Smooth muscle cell (in vitro differentiated cells): ENCODE data around the gene ATP5F1B. TPM values are rescaled to one million over a fixed set of nuclear protein-coding genes. Genes with fewer than 3 reads are reported as not detected.

Experiments used
- DNase-seq: peaks from one replicate; lab custom pipeline; 2025; ENCODE audit not compliant: unreplicated experiment; lab: John Stamatoyannopoulos, UW
- H2AFZ ChIP-seq: fragments of 200-600 bp; sonication (generic); 2 replicates; pipeline ENCODE4 v1.6.0; 2016; ENCODE audit warnings: antibody characterized with exemption, low read depth, mild to moderate bottlenecking
- H3F3A ChIP-seq: fragments of 200-600 bp; sonication (generic); 2 replicates; pipeline ENCODE4 v1.6.0; 2017; ENCODE audit warnings: antibody characterized with exemption, low read depth
- H3K27ac ChIP-seq: fragments of 200-600 bp; sonication (generic); 2 replicates; pipeline ENCODE4 v1.5.1; 2016; ENCODE audit warnings: low read depth, mild to moderate bottlenecking
- H3K27me3 ChIP-seq: fragments of 200-600 bp; sonication (generic); 2 replicates; pipeline ENCODE4 v1.6.1; 2016; ENCODE audit warnings: low read depth, mild to moderate bottlenecking
- H3K36me3 ChIP-seq: fragments of 200-600 bp; sonication (generic); 2 replicates; pipeline ENCODE4 v1.5.1; 2016; ENCODE audit warnings: low read depth
- H3K4me1 ChIP-seq: fragments of 200-600 bp; sonication (generic); 2 replicates; pipeline ENCODE4 v1.5.1; 2016; ENCODE audit warnings: low read depth
- H3K4me2 ChIP-seq: fragments of 200-600 bp; sonication (generic); 2 replicates; pipeline ENCODE4 v1.6.0; 2016; ENCODE audit warnings: mild to moderate bottlenecking
- H3K4me3 ChIP-seq: fragments of 200-600 bp; sonication (generic); 2 replicates; pipeline ENCODE4 v1.5.1; 2016; ENCODE audit warnings: mild to moderate bottlenecking
- H3K79me2 ChIP-seq: fragments of 200-600 bp; sonication (generic); 2 replicates; pipeline ENCODE4 v1.6.0; 2016; ENCODE audit warnings: low read depth, mild to moderate bottlenecking
- H3K9ac ChIP-seq: fragments of 200-600 bp; sonication (generic); 2 replicates; pipeline ENCODE4 v1.6.0; 2016; ENCODE audit warnings: low read depth
- H3K9me3 ChIP-seq: fragments of 200-600 bp; sonication (generic); replicated peaks from 2 replicates; pipeline ENCODE4 v1.5.1; 2016; ENCODE audit warnings: low read depth
- H4K20me1 ChIP-seq: fragments of 200-600 bp; sonication (generic); 2 replicates; pipeline ENCODE4 v1.6.0; 2016; ENCODE audit warnings: low read depth
- WGBS: methylation state at CpG from one replicate; pipeline ENCODE4 v1.1.7; 2016; ENCODE audit warnings: low lambda C conversion rate; 5-methylcytosine and 5-hydroxymethylcytosine counted together
- polyA plus RNA-seq: library from polyadenylated mRNA; unstranded; fragments of >200 nt; fragmentation: Nextera tagmentation; extraction: Ambion mirVana; gene quantifications from 2 replicates; pipeline ENCODE4 v1.2.1, GENCODE V29; 2016
- total RNA-seq: library from RNA; depleted of rRNA; stranded (reverse); fragments of >200 nt; gene quantifications from 2 replicates; pipeline ENCODE4 v1.2.3, GENCODE V29; 2014
- TF ChIP-seq, protein P1 (sequence below): fragments of 200-600 bp; sonication (generic); IDR thresholded peaks from 2 replicates; pipeline ENCODE4 v1.5.1; 2017; ENCODE audit warnings: borderline replicate concordance, mild to moderate bottlenecking, antibody characterized with exemption; ENCODE audit not compliant: insufficient read depth, poor library complexity, severe bottlenecking

ATP5F1B gene
- total and polyA plus RNA-seq, 2 experiments from 2014 or later = 489 to 953 TPM

DNA sequence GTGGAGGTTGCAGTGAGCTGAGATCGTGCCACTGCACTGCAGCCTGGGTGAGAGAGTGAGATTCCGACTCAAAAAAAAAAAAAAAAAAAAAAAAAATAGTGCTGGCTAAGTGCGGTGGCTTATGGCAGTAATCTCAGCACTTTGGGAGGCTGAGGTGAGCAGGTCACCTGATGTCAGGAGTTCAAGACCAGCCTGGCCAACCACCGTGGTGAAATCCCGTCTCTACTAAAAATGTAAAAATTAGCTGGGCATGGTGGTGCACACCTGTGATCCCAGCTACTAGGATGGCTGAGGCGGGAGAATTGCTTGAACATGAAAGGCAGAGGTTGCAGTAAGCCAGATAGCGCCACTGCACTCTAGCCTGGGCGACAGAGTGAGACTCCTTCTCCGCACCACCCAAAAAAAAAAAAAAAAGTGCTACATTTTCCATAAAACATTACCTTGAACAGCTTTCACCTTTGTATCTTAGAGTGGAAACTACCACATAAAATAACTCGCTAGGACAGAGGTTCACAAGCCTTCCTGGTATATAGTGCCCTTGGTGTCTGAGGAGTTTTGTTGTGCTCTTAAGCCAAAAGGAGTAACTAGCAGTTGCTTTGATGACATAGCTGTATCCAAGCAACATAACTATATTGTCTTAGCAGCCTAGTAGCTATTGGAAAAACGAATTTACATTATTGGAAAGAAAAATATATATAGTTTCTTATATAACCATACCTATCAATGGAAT, 31.2 kb upstream of the ATP5F1B start:
- Histone ChIP-seq H4K20me1 (peaks cover 98% of the 10 kb centered on the region), H3K27me3 (no peaks in the 10 kb centered on the region), H3K9me3 (no peaks in the 10 kb centered on the region), H3K36me3 (peaks cover 6% of the 10 kb centered on the region), H3K4me3 (no peak overlapping the region), H3F3A (peaks cover 3% of the 10 kb centered on the region), H3K27ac (no peak overlapping the region), H3K79me2 (peaks cover 96% of the 10 kb centered on the region), H2AFZ (no peak overlapping the region), H3K4me1 (no peaks in the 10 kb centered on the region), H3K9ac (no peak overlapping the region), H3K4me2 (no peak overlapping the region)
- WGBS = 87% methylated on average over 10 of the region's 11 CpGs
- no peak for DNase-seq
- TF ChIP-seq, protein P1, sequence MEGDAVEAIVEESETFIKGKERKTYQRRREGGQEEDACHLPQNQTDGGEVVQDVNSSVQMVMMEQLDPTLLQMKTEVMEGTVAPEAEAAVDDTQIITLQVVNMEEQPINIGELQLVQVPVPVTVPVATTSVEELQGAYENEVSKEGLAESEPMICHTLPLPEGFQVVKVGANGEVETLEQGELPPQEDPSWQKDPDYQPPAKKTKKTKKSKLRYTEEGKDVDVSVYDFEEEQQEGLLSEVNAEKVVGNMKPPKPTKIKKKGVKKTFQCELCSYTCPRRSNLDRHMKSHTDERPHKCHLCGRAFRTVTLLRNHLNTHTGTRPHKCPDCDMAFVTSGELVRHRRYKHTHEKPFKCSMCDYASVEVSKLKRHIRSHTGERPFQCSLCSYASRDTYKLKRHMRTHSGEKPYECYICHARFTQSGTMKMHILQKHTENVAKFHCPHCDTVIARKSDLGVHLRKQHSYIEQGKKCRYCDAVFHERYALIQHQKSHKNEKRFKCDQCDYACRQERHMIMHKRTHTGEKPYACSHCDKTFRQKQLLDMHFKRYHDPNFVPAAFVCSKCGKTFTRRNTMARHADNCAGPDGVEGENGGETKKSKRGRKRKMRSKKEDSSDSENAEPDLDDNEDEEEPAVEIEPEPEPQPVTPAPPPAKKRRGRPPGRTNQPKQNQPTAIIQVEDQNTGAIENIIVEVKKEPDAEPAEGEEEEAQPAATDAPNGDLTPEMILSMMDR = no peak

- Histone ChIP-seq H3K36me3 (peaks cover 45% of the 10 kb centered on the region), H3K27me3 (no peaks in the 10 kb centered on the region), H4K20me1 (peaks cover 98% of the 10 kb centered on the region)
These were observed 25.8 kb upstream of the ATP5F1B start for GRCh38 chr12:56671608-56672007.

DNA sequence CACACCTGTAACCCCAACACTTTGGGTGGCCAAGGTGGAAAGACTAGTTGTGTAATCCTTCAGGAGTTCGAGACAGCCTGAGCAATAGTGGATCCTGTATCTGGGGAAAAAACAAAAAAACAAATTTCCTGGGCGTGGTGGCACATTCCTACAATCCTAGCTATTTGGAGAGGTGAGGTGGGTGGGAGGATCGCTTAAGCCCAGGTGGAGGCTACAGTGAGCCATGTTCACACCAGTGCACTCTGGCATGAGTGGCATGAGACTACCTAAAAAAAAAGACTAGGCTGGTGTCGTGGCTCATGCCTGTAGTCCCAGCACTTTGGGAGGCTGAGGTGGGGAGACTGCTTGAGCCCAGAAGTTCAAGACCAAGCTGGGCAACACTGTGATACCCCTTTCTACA, 25.1 kb upstream of the ATP5F1B start:
- Histone ChIP-seq H3K4me3 (no peak overlapping the region), H3K9ac (no peak overlapping the region), H3K36me3 (peaks cover 51% of the 10 kb centered on the region), H3K4me2 (no peak overlapping the region), H3K4me1 (no peaks in the 10 kb centered on the region), H4K20me1 (peaks cover 96% of the 10 kb centered on the region), H3K27me3 (no peaks in the 10 kb centered on the region), H3K9me3 (no peaks in the 10 kb centered on the region), H2AFZ (no peak overlapping the region), H3F3A (peaks cover 16% of the 10 kb centered on the region), H3K27ac (no peak overlapping the region), H3K79me2 (peaks cover 82% of the 10 kb centered on the region)
- TF ChIP-seq, protein P1 = no peak
- DNase-seq = no peak
- WGBS = 97% methylated on average over 4 of the region's 4 CpGs

More at GRCh38 chr12:56671608-56672007, 25.8 kb upstream of the ATP5F1B start:
- H3K4me1 ChIP-seq = no peaks in the 10 kb centered on the region
- H2AFZ ChIP-seq = no peak overlapping the region
- no peak for DNase-seq
- H3K4me3 ChIP-seq = no peak overlapping the region
- H3F3A ChIP-seq = peaks cover 16% of the 10 kb centered on the region
- 98% methylated on average over 2 of the region's 2 CpGs for WGBS
- H3K27ac ChIP-seq = no peak overlapping the region
- peaks cover 84% of the 10 kb centered on the region for H3K79me2 ChIP-seq
- H3K9ac ChIP-seq = no peak overlapping the region
- TF ChIP-seq, protein P1 = no peak
- H3K9me3 ChIP-seq = no peaks in the 10 kb centered on the region
- H3K4me2 ChIP-seq = no peak overlapping the region

GRCh38 chr12:56668197-56668457, 22.3 kb upstream of the ATP5F1B start:
- peaks cover 70% of the 10 kb centered on the region for H3K36me3 ChIP-seq
- no peak overlapping the region for H3K27ac ChIP-seq
- WGBS = 96% methylated on average over 2 of the region's 2 CpGs
- H4K20me1 ChIP-seq = peaks cover 80% of the 10 kb centered on the region
- TF ChIP-seq, protein P1 = no peak
- H2AFZ ChIP-seq = no peak overlapping the region
- peaks cover 22% of the 10 kb centered on the region for H3F3A ChIP-seq
- H3K9ac ChIP-seq = no peak overlapping the region
- H3K27me3 ChIP-seq = no peaks in the 10 kb centered on the region
- no peaks in the 10 kb centered on the region for H3K9me3 ChIP-seq
- H3K79me2 ChIP-seq = peaks cover 59% of the 10 kb centered on the region
- no peaks in the 10 kb centered on the region for H3K4me1 ChIP-seq
- DNase-seq = no peak
- no peak overlapping the region for H3K4me2 ChIP-seq
- no peak overlapping the region for H3K4me3 ChIP-seq
